Stimulated activated CD8-positive, alpha-beta memory T cell treated with anti-CD3 and anti-CD28 coated beads, Interleukin-12 subunit alpha, Interleukin-12 subunit beta, amount 100 ng/mL, for 4 hours (primary cell): ENCODE measurements around the gene ANKRD13A.

Experiments used
- DNase-seq: peaks from one replicate; pipeline ENCODE4 v3.0.0-alpha.2; 2020; ENCODE audit warnings: low read depth

ANKRD13A gene

DNA sequence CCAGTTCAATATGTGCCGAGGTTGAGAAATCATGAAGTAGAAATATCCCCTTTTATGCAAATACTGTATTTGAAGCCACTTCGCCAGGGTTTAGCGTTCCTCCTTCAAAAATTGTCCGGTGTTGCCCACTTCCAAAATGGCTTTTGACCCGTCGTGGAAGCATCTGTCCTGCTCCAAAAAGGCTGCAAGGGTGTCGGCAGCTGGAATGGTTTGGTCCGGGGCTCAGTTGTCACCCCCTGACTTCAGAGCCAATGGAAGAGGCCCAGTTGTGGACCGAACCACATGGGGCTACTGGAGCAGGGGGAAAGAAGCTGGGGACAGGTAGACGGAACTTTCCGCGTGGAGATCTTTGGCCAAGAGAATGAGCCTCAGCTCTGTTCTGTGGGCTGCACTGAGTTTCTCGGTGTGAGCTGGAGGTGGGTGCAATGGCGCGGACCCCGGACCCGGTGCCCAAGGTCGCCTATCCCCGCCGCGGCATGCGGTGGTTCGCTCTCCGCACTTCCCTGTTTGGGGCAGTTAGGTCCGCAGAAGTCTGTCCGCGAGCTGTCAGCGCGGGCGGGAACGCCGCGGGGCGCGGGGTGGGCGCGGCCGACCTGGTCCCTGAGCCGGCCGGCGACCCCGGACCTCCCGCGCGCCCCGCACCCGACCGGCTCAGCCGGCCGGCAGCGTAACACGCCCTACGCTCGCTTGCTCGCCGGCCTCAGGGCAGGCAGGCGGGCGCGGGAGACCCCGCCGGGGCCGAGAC is at the start of gene ANKRD13A:
TSS of gene ANKRD13A (plus strand) at position 527 of the 745 bp plus-strand sequence. CDS start 259 bp downstream, outside the sequence.
- peak; percentile 71 for DNase-seq

DNA sequence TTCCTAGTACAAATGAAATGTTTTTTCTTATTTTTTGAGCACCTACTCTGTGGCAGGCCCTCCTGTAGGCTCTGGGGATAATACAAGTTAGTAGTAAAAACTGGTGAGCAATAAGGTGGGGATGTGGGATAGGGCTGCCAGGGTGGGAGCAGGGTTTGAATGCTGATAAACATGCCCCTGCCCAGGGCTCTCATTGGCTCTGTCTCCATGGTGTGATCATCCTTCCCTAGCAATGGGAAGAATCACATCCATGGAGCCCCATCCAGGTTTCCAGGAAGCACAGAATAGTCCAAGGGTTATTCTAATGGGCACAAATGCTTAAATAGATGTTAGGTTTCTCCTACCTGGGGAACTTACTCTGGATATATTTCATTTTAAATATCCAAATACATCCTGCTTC is 48.6 kb upstream of the ANKRD13A start:
- DNase-seq: no peak

DNA sequence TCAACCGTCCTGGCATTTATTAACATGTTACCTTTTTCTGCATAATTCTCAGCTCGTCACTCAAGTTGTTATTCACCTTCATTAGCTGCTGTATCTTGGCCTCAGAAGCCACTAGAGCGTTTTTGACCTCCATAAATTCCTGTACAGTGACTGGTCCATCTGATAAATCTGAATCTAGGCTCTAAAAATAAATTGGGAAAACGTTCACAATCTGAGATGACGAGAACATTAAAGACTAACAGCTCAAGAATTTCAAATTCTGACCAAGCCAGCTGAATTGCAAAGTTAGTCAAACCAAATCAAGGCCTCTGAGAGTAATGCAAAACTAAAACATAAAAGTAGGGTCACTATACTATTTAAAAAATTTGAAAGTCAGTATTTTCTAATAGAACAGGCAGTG is 48.1 kb upstream of the ANKRD13A start:
- no peak for DNase-seq

DNA sequence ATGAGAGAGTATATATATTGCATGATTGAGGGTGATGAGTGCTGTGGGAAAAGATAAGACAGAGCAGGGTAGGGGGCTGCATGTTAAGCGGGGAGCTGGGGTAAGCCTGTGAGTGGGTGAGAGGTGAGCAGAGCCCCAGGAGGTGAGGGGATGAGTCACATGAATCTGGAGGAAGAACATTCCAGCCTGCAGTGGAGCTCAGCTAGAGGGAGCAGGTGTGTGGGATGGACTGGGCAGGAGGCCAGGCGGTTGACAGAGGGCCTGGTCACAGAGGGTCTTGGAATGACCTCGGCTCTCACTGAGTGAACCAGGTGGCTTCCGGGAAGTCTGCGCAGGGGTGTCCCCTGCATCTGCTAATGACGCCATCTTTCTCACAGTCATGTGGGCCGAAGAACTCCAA is 47.5 kb upstream of the ANKRD13A start:
- no peak for DNase-seq

DNA sequence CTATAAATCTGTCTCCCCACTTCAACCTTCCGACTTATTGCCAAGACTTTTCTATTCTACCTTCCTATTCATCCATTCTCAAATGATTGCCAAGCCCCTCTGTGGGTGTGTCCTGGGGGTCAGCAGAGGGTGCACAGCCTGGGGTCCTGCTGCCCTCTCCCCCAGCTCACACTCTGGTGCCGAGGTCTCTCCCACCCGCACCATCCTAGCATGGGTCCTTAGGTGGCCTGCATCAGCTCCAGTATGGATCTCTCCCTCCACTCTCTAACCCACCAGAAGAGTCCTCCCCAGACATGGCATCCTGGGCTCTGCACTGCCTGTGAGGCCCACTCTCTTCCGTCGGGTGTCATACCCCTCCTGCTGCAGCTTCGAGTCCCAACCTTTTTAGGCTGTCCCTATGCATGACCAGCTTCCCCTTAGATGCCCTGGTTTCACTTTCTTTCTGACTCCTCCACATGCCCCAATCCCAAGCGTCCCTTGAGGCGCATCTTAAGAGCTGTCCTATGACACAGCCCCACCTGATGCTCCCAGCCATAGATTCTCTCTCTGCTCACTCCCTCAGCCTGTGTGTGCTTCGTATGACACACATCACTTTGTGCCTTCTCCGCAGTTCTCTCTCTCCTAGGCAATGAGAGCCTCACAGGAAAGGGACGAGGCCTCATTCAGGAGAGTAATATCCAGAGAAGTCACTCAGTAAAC is 46.9 kb upstream of the ANKRD13A start:
- no peak for DNase-seq

DNA sequence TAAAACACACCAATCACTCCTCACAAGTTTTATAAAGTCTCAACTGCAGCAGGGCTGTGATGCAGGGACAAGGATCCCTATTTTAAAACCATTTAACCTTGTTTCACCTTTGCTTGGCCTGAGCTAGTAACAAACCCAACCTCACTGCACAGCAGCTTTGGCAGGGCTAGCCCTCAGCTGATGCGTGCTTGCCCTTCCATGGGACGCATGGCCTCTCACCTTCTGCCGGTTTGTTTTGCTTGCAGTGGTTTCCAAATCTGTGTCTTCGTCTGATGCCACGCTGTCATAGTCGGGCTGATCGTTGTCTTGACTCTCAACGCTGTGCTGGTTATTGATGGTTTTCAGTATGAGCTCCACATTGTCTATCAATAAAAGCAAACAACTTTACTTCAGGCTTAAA is 46.4 kb upstream of the ANKRD13A start:
- DNase-seq: no peak

DNA sequence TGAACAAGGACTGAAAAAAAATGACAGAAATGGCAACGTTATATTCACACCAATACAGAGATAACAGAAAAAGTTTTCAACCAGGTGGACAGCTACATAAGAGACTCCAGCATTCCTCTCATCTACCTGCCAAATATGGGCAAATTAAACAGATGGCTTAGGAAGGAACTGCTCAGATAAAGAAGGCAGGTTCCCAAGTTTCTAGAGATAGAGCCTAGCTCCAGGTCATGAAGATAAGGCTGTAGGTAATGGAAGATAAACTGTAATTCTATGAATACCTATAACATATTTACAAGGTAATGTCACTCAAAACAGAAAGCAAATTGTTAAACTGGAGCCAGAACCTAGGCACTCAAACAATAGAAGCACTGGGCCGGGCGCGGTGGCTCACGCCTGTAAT is 45.6 kb upstream of the ANKRD13A start:
- DNase-seq: no peak

DNA sequence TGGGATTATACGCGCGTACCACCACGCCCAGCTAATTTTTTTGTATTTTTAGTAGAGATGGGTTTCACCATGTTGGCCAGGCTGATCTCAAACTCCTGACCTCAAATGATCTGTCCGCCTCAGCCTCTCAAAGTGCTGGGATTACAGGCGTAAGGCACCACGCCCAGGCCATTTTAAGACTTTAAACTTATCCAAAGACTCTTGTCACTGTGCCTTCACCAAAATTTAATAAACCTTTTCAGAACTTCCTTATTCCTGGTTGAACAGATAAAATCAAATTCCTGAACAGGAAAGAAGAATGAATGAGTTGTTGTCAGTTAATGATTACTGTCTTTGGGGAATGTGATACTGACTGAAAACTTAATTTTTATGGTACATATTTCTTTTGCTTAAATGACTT is 40.9 kb upstream of the ANKRD13A start:
- no peak for DNase-seq

DNA sequence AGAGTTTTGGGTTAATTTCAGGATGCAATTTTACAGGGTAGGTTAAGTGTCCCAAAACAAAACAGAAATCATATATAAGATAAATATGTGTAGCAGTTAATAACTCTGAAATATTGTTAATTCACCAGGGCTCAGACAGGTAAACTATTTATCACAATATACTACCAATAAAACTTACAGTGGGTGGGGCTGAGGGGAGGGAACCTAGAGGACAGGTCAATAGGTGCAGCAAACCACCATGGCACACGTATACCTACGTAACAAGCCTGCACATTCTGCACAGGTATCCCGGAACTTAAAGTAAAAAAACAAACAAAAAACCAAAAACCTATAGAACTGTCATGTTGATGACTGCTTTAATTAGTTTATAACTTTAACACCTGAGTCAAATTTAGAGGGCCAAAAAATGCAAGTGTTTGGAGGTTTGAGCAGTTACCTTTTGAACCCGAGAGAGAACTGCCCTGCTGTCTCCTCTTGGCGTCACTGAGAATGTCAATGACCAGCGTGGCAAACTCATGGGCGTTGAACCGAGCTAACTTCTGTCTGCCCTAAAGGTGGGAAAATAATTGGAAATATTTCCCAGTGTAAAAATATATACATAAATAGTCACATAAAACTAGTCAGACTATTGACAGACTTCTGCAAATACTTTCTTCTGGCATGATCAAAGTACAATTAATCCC is 39.7 kb upstream of the ANKRD13A start:
- DNase-seq: no peak

DNA sequence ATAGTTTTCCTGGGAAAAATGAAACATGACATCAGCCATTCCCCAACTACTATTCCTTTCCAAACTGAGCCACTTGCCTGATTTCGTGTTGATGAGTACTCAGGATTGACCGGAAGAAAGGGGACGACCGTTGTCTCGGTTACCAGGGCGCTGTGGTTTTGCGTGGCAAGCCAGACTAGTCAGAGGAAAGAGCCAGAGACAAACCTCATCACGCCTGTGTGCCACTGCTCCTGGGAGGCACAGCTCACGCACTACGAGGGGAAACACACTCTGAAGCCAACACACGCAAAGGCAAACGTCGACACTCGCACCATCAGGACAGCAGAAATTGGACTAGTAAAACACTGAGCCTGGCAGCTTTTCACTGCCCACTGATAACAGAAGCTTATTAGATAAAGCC is 38.0 kb upstream of the ANKRD13A start:
- no peak for DNase-seq

DNA sequence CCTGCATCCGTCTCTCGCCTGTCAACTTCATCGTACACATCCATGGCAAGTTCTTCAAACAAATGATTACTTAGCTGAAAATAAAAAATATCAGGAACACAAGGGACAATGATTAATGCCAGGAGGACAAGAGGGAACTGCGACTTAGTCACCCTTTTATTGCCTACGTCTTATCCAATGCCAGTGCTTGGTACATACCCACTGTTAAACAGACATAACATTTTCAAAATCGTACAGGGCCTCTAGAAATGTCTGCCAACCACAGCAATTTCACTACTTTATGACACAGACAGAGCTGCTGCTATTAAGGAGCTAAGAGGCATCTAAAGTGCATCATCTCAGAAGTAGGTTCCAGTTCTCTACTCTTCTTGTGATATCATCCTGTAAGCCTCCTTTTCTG is 37.6 kb upstream of the ANKRD13A start:
- DNase-seq: no peak

DNA sequence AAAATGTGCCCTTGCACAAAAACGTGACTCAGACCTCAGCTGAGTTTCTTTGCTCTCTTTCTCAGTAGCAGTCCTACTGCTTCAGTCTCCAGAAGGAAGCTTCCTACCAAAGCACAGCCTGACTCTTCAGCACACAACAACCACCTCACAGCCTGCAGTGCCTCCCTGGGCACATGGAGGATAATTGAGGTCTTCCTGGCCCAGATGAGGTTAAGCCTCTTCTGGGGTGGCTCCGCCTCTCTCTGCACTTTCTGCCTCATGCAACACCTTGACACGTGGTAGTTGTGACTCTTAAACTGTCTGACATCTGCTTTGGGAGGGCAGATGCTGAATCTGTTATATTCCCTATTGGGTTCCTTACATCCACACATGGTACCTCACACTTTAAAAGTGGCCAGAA is 36.8 kb upstream of the ANKRD13A start:
- DNase-seq: no peak

DNA sequence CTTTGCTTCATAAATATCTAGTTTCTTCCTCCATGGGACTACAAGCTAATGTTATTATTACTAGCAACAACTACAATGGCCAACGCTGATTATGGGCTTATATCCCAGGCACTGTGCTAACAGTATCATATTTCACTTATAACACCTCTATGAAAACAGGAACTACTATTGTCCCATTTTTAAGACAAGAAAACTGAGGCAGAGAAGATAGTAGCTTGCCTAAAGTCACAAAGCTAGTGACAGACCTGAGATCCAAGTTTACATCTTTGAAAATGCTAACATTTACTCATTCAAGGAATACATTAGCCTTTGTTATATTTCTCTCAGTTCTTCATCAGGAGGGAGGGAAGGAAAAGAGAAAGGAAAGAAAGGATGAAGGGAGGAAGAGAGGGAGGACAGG is 35.9 kb upstream of the ANKRD13A start:
- no peak for DNase-seq

DNA sequence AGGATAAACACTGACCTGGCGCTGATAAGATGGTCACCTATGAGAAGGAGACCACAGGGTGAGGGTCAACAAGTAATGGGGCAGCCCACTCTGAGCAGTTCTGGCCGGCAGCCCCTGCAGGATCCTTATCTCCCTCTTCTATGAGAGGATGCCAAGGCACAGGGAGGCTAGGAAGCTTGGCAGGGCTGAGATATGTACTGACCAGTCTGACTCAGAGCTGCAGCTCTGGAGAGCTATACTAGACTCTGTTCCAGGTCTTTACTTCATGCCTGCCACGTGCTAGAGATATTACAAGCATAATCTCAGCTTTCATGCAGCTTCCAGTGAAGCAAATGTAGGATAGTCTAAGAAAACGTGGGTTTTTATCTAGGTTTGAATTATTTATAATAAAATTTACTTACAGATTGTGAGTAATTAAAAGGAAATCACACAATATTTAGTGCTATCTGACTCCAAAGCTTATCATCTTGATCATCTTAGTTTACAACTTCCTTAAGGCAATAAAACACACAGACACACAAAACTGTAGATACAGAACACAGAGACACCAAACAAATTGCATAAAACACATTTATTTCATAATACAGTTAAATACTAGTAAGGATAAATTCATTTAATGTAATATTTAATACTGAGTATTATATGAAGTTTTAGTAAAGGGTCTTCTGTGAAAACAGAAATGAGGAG is 35.3 kb upstream of the ANKRD13A start:
- DNase-seq: no peak

DNA sequence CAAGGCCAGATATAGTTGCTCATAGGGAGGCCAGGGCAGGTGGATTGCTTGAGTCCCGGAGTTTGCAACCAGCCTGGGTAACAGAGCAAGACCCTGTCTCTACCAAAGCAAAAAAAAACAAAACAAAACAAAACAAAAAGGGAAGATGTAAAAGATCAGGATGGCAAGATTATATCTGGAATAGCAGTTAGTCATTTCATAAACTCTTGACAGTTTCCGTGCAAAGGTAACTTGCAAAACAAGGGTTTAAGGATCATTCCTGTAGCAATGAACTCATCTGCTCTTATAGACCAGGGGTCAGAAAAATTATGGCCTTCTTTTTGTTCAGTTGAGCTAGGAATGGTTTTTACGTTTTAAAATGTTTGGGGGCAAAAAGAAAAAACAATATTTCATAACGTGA is 32.7 kb upstream of the ANKRD13A start:
- no peak for DNase-seq

DNA sequence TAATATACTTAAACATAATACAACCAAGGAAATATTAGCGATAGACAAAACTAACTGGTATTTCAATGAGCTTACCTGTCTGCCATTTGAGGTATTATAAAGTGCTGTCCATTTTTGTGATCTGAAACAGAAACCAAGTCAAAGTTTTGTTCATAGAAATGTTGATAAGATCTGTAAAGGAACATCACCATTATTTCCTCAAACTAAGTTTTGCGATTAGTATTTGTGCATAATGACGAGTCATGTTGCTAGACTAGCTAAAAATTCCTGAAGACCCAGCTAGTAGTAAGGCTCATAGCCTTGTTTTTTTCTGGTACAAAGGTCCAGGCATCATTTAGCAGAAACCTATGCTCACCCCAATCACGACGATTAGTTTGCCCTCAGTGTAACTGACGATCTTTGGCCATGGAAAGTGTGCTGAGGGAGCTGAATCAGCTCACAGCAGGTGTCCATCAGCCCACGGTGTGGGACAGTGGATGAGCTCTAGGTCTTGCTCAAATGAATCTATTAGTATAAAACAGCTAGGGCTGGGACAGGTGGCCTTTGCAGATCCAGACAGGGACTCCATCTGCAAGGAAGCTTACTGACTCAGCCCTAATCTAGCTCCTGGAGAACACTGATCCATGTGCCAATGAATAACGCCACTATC is 31.7 kb upstream of the ANKRD13A start:
- DNase-seq: no peak

DNA sequence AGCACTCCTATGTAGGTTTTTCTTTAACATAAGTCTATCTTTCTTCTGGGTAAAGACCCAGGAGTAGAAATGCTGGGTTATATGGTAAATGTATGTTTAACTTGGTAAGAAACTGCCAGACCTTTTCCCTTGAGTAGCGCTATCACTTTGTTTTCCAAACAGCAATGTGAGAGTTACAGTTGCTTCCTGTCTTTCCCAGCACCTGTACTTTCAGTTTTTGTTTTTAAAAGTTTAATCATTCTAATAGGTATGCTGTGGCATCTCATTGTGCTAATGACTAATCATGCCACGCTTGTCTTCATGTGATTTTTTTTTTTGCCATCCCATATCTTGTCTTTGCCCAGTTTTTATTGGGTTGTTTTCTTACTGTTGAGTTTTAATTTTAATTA is 31.2 kb upstream of the ANKRD13A start:
- DNase-seq: no peak

DNA sequence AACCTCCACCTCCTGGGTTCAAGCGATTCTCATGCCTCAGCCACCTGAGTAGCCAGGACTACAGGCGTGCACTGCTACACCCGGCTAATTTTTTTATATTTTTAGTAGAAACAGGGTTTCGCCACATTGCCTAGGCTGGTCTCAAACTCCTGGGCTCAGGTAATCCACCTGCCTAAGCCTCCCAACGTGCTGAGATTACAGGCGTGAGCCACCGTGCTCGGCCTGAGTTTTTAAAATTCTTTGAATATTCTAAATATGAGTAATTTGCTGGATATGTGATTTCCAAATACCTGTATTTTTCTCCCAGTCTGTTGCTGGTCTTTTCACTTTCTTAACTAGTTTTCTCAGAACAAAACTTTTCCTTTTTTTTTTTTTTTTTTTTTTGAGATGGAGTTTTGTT is 30.4 kb upstream of the ANKRD13A start:
- DNase-seq: no peak

DNA sequence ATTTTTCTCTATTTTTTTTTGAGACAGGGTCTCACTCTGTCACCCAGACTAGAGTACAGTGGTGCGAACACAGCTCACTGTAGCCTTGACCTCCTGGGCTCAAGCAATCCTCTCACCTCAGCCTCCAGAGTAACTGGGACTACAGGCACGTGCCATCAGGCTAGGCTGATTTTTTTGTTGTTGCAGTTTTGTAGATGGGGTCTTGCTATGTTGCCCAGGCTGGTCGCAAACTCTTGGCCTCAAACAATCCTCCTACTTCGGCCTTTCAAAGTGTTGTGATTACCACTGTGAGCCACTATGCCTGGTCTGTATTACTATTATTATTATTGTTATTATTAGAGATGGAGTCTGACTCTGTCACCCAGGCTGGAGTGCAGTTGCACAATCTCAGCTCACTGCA is 26.4 kb upstream of the ANKRD13A start:
- no peak for DNase-seq

DNA sequence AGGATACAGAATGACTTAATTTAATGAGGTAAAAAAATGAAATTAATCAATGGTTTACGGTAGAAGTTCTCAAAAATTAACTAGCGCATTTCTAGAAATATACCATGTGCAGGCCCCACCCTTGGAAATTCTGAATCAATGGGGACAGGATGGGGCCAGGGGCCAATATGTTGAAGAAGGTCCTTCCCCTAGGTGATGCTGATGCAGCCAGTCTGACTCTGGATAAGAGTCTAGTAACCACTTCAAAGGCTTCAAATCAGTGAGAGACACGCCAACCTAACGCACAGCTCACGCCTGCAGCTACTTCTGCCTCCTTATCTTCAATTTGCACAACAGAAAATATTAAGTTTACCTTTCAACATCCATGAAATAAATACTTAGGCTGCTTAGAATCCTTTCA is 17.9 kb upstream of the ANKRD13A start:
- no peak for DNase-seq

DNA sequence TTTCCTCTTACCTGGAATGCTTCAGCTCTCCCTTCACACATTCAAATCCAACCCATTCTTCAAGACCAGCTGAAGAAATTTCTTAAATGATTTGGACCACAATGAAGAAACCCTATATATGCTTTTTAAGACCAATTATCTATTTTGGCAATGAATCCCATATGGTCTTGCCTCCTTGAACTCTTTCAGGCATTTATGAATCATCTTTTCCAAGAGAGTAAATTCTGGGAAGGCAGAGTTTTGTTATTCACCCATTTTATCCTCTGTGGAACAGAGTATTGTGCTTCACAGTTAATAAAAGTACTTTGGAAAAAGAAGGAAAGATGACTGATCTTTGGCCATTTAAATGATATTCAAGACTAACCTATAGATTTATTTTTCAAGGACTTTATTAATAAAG is 17.0 kb upstream of the ANKRD13A start:
- DNase-seq: no peak

DNA sequence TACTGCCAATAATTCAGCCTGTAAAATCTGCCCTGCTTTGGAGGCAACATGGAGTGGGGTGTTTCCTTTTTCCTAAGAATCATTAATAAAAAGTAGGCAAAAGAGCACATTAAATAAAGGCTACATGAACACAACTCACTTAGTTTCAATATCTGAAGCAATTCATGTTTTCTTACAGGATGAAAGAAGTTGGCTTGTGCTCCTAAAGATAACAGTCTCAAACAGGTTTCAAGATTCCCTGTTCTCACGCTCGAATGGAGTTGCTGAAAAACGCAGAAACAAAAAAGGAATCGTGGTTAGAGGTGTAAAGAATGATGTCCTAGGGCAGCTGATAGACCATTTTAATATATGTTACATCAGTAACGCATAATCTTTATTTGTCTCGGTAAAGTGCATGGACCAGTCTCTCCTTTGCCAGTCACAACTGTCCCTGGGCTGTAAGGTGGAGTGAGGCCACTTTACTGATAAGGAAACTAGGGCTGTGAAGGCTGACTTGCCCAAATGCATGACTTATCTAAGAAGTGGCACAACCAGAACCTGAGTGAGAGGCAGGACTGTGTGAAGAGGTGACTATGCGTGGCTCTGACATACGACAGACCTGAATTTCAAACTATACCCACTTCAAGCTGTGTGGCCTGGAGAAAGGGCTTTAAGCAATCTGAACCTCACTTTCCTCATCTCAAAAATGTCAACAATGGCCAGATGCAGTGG is 15.6 kb upstream of the ANKRD13A start:
- DNase-seq: no peak
